ENCODE data around the gene MAVS.

DNA sequence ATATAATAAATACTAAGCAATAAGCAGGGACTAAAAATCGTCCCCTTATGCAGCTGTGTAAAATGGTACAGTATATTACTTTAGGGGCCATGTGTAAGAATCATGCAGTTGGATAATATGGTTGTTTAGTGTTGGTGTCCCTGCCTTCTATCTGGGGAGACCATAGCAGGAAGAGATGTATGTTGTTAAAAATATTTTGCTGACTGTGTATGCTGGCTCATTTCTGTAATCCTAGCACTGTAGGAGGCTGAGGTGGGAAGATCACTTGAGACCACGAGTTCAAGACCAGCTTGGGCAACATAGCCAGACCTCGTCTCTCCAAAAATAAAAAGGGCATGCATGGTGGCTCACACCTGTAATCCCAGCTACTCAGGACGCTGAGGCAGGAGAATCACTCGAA, 48.2 kb downstream of the MAVS start:
- TF ChIP-seq, protein P1, sequence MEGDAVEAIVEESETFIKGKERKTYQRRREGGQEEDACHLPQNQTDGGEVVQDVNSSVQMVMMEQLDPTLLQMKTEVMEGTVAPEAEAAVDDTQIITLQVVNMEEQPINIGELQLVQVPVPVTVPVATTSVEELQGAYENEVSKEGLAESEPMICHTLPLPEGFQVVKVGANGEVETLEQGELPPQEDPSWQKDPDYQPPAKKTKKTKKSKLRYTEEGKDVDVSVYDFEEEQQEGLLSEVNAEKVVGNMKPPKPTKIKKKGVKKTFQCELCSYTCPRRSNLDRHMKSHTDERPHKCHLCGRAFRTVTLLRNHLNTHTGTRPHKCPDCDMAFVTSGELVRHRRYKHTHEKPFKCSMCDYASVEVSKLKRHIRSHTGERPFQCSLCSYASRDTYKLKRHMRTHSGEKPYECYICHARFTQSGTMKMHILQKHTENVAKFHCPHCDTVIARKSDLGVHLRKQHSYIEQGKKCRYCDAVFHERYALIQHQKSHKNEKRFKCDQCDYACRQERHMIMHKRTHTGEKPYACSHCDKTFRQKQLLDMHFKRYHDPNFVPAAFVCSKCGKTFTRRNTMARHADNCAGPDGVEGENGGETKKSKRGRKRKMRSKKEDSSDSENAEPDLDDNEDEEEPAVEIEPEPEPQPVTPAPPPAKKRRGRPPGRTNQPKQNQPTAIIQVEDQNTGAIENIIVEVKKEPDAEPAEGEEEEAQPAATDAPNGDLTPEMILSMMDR (IDR thresholded peaks at IDR 0.05): no peak
- TF ChIP-seq POLR2AphosphoS5 (IDR thresholded peaks at IDR 0.05) (no peak), POLR2A (IDR thresholded peaks at IDR 0.05) (no peak)
